ENCODE measurements around the gene PROKR1. TPM values are rescaled to one million over a fixed set of nuclear protein-coding genes. Genes with fewer than 3 reads are reported as not detected.

Gene PROKR1
- total RNA-seq, 1 donor from 2014 or later: 1.8 TPM

DNA sequence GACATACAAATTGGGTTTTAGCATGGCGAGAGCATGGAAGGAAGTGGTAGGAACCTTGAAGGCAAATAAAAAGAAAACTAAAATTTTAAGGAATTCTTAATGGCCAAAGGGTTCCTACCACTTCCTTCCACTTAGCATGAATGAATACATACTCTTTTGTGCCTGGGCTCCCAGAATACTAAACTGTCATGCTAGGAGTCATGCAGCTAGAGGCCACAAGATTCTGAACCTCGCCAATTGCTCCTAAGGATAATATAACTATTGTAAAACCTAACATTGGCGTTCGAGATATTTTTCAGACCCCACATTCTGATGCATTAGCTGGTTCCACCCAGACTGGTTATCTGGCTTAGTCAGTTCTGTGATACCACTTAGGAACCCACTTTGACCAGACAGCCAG lies 52.6 kb downstream of the PROKR1 start:
- Mint-ChIP-seq H3K27me3 (ENCODE audit: insufficient read depth, low read depth) (peaks cover 6% of the 10 kb centered on the region), H3K9me3 (peaks cover 9% of the 10 kb centered on the region), H3K27ac (no peak overlapping the region), H3K4me1 (peaks cover 12% of the 10 kb centered on the region), H3K36me3 (no peaks in the 10 kb centered on the region), H3K4me3 (no peak overlapping the region)
- peaks cover 3% of the 10 kb centered on the region for H3K36me3 ChIP-seq
- no peak overlapping the region for H3K4me2 ChIP-seq
- TF ChIP-seq, protein P1, sequence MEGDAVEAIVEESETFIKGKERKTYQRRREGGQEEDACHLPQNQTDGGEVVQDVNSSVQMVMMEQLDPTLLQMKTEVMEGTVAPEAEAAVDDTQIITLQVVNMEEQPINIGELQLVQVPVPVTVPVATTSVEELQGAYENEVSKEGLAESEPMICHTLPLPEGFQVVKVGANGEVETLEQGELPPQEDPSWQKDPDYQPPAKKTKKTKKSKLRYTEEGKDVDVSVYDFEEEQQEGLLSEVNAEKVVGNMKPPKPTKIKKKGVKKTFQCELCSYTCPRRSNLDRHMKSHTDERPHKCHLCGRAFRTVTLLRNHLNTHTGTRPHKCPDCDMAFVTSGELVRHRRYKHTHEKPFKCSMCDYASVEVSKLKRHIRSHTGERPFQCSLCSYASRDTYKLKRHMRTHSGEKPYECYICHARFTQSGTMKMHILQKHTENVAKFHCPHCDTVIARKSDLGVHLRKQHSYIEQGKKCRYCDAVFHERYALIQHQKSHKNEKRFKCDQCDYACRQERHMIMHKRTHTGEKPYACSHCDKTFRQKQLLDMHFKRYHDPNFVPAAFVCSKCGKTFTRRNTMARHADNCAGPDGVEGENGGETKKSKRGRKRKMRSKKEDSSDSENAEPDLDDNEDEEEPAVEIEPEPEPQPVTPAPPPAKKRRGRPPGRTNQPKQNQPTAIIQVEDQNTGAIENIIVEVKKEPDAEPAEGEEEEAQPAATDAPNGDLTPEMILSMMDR (IDR thresholded peaks at IDR 0.05): no peak
- no peak for TF ChIP-seq EZH2 (IDR thresholded peaks at IDR 0.05)
- TF ChIP-seq EZH2phosphoT487 (IDR thresholded peaks at IDR 0.05): no peak
- no peak overlapping the region for H3K9ac ChIP-seq
- no peaks in the 10 kb centered on the region for H3F3A ChIP-seq (ENCODE audit: low read depth)
- DNase-seq (ENCODE audit: low spot score): no peak
- H4K20me1 ChIP-seq (ENCODE audit: low read depth): no peaks in the 10 kb centered on the region
- no peaks in the 10 kb centered on the region for H3K79me2 ChIP-seq (ENCODE audit: low read depth)
- H3K27ac ChIP-seq: no peak overlapping the region
- no peaks in the 10 kb centered on the region for H3K4me1 ChIP-seq
- no peak overlapping the region for H2AFZ ChIP-seq (replicated peaks)
- H3K9me3 ChIP-seq (ENCODE audit: low read depth): peaks cover 2% of the 10 kb centered on the region
- no peaks in the 10 kb centered on the region for H3K27me3 ChIP-seq
- no peak overlapping the region for H3K4me3 ChIP-seq

DNA sequence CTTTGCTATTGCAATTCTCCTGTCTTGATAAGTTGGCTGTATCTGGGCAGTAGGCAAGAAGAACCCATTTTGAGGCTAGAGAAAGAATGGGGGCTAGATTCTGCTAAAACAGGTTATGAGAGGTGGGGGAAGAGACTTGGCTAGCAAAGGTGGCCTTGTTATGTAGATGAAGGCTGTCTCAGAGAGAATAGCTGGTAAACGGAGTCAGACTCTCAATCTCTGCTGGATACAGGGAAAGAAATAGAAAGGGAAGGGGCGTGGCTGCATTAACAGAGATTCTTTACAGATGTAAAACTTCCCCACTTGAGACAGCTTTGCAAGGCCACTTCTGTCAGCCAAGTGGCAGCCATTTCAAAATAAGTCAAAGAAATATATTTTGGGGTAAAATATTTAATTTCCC lies 53.2 kb downstream of the PROKR1 start:
- peaks cover 12% of the 10 kb centered on the region for H3K4me1 Mint-ChIP-seq
- no peak overlapping the region for H3K9ac ChIP-seq
- H3K27me3 ChIP-seq: no peaks in the 10 kb centered on the region
- H3K27ac Mint-ChIP-seq: no peak overlapping the region
- H3K4me2 ChIP-seq: no peak overlapping the region
- no peaks in the 10 kb centered on the region for H3K36me3 Mint-ChIP-seq
- H3K4me1 ChIP-seq: no peaks in the 10 kb centered on the region
- peaks cover 9% of the 10 kb centered on the region for H3K9me3 Mint-ChIP-seq
- peaks cover 6% of the 10 kb centered on the region for H3K27me3 Mint-ChIP-seq (ENCODE audit: insufficient read depth, low read depth)
- peaks cover 3% of the 10 kb centered on the region for H3K36me3 ChIP-seq
- H3K9me3 ChIP-seq (ENCODE audit: low read depth): peaks cover 2% of the 10 kb centered on the region
- no peak overlapping the region for H3K27ac ChIP-seq
- TF ChIP-seq EZH2 (IDR thresholded peaks at IDR 0.05) (no peak), EZH2phosphoT487 (IDR thresholded peaks at IDR 0.05) (no peak)
- TF ChIP-seq, protein P1 (IDR thresholded peaks at IDR 0.05): no peak
- no peak overlapping the region for H2AFZ ChIP-seq (replicated peaks)
- H3F3A ChIP-seq (ENCODE audit: low read depth): no peaks in the 10 kb centered on the region
- H3K79me2 ChIP-seq (ENCODE audit: low read depth): no peaks in the 10 kb centered on the region
- H3K4me3 Mint-ChIP-seq: no peak overlapping the region
- no peak for DNase-seq (ENCODE audit: low spot score)
- H3K4me3 ChIP-seq: no peak overlapping the region
- H4K20me1 ChIP-seq (ENCODE audit: low read depth): no peaks in the 10 kb centered on the region

DNA sequence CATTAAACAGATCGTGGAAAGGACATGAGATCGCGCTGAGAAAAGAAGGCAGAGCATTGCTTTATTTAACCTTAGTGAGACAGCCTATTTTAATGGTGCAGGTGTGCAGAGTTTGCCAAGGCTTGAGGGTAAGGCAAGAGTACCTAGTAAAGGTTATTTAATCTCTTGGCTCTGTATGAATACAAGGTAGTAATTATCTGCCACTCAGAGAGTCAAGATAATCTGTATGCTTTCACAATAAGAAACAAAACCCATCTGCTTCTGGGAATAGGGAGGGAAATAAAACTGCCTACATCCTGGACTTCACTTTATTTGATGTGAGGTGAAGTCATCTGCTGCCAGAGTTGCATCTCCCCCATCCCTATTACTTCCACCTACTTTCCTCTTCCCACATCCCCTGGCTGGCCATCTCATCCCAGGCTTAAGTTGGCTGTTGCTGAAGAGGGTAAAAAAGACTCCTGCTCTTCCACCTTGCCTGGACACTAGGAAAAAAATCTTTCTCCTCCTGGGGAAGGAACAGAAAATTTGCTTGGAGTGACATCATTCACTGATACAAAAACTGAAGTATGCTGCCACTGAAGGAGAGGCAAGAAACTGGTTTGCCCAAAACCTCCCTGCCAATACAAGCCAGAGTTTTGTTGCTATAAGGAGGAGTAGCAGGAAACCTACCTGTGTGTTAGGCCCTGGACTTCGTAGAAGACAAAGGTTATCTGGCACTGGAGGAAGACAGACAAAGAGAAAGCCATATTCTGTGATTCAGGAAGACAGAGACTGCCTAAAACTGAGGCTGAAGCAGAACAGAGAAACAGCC lies 55.4 kb downstream of the PROKR1 start:
- Mint-ChIP-seq H3K9me3 (peaks cover 9% of the 10 kb centered on the region), H3K36me3 (no peaks in the 10 kb centered on the region), H3K27me3 (ENCODE audit: insufficient read depth, low read depth) (peaks cover 6% of the 10 kb centered on the region), H3K4me1 (peaks cover 8% of the 10 kb centered on the region), H3K27ac (no peak overlapping the region), H3K4me3 (no peak overlapping the region)
- Histone ChIP-seq H3K27me3 (no peaks in the 10 kb centered on the region), H3K36me3 (peaks cover 3% of the 10 kb centered on the region), H3F3A (ENCODE audit: low read depth) (no peaks in the 10 kb centered on the region), H3K4me1 (no peaks in the 10 kb centered on the region), H3K4me3 (no peak overlapping the region), H3K27ac (no peak overlapping the region), H4K20me1 (ENCODE audit: low read depth) (no peaks in the 10 kb centered on the region), H3K79me2 (ENCODE audit: low read depth) (no peaks in the 10 kb centered on the region), H3K9me3 (ENCODE audit: low read depth) (peaks cover 2% of the 10 kb centered on the region), H2AFZ (replicated peaks) (no peak overlapping the region), H3K9ac (no peak overlapping the region), H3K4me2 (no peak overlapping the region)
- TF ChIP-seq EZH2phosphoT487 (IDR thresholded peaks at IDR 0.05) (no peak), EZH2 (IDR thresholded peaks at IDR 0.05) (no peak)
- TF ChIP-seq, protein P1 (IDR thresholded peaks at IDR 0.05): no peak
- DNase-seq (ENCODE audit: low spot score): no peak
